Stimulated activated CD8-positive, alpha-beta memory T cell treated with anti-CD3 and anti-CD28 coated beads, Interleukin-15, amount 100 ng/mL, for 24 hours (primary cell): ENCODE results near the gene CYB5R3.

Experiments used
- DNase-seq: peaks from one replicate; pipeline ENCODE4 v3.0.0-alpha.2; 2020; ENCODE audit warnings: low read depth

Gene CYB5R3

DNA sequence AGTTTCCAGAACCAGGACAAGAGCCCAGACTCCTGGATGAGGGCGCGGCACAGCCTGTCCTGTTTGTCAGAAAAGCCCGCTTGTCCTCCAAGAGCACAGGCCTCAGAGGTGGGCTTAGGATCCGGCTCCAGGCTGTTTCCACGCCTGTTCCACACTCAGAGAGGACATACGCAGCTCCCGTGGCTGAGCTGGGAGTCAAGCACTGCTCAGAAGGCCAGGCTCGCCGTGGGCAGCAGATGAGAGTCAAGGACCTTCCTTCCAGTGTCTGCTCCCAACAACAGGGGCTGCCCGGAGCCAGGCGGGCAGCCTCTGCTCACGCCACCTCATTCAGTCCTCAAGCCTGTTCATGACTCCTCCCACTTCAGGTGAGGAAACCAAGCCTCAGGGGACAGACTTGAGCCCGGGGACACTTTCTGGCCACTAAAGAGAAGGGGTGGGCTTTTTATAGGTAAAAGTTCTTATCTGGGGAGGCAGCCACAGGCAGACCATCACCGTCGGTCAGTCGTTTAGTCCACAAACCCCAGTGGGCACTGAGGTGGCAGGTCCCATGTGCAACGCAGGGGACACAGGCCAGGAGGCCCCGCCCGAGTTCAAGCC lies 3.8 kb downstream of the CYB5R3 start:
- DNase-seq, result no peak

DNA sequence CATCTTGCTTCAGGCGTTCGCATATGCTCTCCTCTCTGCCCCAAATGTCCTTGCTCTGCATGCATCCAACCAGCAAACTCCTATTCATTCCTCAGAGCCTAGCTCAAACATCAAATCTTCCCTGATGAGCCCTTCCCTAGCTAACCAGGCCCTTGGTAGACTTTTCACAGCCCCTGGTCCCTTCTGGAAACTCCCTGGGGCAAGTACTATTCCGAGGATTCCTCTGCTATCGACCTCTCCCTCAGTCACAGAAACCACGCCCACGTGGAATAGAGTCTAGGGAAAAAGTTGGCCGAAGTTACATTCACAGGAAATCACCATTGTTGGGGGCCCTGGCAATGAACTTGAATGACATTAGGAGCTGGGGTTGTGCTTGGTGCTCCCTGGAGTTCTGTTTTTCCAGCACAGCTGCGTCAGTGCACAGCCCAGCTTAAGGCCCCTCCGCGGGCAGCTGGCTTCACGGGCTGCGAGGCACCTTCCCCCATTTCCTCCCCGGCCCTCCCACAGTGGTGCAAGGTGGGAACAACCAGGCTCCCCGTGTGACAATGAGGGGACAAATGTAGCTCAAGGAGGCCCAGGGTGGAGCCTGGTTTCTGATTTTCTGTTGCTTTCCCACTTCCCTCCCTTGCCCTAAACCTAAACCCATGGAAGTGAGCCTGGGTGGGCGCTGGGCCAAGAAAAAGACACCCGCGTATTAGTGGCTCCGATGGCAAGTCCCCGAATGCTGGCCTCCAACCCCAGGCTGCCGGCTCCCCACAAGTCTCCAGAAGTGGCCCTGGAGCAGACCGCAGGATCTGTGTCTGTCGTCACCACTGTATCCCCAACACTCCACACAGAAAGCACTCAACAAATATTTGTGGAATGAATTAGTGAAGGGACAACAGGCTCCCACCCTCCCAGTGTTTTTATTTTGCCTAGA lies 4.5 kb downstream of the CYB5R3 start:
- no peak for DNase-seq

DNA sequence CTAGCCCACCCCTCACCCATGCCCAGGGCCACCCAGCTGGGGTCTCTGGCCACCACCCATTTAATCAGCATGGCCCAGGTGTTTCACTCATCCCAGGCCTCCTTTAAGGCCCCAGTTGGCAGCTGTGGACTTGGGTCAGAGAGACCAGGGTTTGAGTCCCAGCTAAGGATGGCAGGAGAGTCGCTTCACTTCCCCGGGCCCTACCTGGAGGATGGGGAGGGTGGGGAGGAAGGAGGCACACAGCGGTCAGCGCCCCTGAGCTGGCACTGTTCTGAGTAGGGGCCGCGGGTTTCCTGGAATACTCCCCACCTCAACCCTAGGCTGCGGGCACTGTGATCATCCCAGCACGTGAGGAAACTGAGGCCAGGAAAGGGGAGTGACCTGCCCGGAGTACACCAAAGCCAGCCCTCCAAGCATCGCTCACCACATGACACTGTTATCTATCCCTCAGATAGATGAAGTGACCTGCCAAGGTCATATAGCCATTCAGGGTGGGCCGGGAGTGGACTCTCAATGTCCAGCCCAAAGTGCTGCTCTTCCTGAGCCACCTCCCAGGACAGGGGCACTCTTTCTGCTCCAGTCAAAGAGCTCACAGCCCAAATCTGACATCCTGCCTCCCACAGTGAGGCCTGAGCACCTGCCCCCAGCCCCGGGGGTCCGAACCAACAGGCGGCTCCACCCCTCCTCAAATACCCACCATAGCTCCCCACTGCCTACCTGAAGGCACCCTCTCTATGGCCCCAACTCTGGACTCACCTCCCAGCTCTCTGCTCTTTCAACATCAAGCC lies 5.4 kb downstream of the CYB5R3 start:
- DNase-seq, result no peak

DNA sequence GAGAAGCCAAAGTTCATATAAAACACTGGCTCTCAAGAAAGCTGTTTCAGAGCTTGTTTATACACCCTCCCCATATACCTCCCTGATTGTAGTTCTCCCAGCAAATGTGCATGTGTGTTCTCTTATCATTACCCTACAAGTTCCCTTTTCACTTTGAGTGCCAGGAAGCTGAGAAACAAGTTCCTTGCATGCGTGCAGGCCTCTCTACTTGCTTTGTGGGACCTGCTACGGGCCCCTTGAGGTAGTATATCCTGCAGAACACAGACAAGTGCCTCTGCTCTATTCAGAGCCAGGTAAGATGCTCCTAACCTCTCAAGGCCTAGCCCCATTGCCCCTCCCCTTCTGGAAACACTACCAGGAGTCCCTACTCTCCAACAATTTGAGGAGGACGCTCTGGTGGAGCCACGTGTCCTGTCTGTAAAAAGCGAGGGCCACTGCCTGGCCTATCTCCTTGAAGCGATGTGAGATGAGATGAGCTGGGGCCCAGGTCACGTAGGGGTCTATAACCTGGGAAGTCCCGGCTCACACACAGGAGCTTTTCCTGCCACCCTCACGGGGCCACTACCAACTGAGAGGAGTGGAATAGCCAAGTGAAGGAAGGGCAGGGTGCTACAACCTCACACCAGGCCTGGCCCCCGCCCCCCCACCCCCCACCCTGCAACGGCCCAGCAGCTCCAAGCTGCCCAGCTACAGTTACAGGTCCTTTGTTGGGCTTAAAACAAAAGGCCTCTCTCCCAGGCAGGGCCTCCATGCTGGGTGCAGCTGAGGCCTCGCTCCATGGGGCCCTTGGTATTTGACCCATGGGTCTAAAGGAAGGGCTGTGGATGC lies 6.2 kb downstream of the CYB5R3 start:
- DNase-seq, result no peak

DNA sequence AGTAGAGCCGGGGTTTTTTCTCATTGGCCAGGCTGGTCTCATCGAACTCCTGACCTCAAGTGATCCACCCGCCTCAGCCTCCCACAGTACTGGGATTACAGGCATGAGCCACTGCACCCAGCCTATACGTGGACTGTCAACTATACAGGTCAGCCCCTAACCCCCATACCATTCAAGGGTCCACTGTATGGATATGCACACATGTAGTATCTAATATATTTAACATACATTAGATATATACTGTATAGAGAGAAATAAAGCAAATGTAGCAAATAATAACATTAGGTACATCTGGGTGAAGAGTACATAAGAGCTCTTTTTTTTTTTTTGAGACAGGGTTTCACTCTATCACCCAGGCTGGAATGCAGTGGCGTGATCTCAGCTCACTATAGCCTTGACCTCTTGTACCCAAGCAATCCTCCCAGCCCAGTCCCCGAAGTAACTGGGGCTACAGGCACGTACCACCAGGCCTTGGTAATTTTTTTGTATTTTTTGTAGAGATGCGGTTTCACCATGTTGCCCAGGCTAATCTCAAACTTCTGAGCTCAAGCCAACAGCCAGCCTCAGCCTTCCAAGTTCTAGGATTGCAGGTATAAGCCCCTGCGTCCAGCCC lies 7.3 kb downstream of the CYB5R3 start:
- DNase-seq, result no peak

DNA sequence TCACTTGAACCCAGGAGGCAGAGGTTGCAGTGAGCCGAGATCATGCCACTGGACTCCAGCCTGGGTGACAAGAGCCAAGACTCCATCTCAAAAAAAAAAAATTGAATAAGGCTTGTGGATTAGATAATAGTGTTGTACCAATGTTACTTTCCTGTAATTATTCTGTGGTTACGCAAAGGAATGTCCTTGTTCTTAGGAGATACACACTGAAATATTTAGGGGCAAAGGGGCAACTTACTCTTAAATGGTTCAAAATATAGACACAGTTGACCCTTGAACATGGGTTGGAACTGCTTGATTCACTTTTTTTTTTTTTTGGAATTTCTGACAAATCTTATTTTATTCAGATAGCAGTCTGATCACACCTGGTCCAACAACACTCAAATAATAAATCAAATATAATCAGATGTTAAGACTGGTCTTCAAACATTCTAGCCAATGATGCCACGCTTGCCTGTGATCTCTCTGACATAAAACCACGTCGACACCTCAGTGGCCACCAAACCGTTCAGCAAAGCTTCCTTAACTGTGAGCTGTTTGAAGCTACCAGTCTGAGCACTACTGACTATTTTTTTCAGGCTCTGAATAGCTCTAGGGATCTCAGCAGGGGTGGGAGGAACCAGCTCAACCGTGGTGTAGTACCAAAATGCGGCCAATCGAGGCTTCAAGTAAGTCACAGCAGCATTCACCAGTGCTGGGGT lies 9.5 kb downstream of the CYB5R3 start:
- DNase-seq, result no peak

DNA sequence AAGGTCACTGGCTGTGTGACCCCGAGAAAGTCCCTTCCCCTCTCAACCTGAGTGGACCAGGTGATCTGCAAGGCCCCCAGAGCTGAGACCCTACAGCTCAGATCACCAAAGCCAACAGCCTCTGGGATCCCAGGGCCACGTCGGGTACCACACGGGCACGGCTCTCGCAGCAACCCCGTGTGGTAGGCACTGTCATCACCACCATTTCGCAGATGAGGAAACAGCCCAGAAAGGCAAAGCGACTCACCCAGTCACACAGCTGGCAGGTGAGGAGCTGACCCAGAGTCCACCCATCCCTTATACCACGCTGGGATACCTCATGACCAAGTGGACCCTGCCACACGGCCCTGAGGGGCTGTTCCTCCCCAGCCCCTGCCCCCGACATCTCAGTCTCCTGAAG lies 11.6 kb downstream of the CYB5R3 start:
- no peak for DNase-seq

DNA sequence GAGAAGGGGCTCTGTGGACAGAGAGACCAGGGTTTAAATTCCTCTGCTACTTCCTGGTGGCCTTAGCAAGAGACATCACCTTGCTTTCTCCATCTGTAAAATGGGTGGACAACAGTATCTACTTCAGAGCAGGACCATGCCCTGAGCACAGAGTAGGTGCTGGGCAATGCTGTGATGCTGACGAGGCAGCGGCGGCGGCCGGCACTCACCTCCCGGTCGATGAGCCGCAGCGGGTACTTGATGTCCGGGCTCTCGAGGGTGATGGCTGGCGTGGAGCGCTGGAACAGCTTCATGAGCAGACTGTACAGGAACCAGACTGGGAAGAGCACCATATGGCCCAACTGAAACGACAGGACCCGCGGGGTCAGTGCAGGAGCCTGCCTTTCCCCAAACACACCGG lies 12.7 kb downstream of the CYB5R3 start:
- no peak for DNase-seq

DNA sequence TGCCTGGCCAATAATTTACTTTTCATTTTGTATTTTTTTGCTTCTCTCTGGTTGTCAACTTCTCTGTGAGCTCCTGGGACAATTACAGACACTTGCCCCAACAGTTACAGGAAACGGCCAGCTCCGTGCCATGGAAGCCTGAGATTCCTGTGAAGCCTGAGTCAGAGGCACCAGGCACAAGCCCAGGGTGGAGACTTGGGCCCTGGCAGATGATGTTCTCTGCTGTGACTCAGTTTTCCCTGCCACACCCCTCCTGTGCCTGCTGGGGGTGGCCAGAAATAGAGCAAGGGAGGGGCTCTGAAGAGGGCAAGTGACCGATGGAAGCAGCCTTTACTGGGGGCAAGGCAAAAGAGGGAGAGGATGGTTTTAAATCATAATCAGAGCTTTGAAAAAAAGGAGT lies 13.7 kb downstream of the CYB5R3 start:
- DNase-seq, result no peak

DNA sequence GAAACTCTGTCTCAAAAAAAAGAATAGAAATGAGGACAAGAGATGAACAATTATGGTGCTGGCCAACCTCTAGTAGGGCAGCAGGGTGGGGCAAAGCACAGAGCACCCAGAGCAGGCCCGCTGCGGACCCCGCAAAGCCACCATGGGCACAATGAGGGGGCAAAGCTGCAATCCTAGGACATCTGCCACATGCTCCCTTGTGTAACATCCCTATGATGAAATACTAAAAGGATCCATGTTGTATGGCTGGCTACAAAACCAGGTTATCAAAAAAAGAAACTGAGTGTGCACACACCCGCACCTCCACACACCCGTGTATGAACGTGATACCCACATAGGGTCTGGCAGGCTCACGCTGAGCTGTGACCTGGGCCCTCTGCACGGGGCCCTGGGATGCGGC lies 16.2 kb downstream of the CYB5R3 start:
- no peak for DNase-seq

DNA sequence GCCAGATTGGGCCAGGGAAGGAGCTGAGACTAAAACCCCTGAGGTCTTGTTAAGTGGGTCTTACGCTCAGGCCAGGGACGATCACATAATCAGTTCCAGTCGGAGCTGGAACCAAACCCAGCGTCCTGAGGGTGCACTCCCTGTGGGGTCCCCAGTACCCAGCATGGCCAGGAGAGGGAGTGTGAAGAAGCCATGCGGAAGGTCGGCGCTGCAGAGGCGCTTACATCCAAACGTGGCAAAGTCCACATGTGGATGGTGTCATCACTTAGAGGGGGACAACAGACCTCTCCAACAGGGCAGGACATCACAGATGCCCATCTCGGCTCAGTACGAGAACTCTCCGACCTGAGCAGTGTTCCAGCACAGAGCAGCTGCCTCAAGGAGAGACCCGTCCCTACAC lies 17.1 kb downstream of the CYB5R3 start:
- DNase-seq, result no peak

DNA sequence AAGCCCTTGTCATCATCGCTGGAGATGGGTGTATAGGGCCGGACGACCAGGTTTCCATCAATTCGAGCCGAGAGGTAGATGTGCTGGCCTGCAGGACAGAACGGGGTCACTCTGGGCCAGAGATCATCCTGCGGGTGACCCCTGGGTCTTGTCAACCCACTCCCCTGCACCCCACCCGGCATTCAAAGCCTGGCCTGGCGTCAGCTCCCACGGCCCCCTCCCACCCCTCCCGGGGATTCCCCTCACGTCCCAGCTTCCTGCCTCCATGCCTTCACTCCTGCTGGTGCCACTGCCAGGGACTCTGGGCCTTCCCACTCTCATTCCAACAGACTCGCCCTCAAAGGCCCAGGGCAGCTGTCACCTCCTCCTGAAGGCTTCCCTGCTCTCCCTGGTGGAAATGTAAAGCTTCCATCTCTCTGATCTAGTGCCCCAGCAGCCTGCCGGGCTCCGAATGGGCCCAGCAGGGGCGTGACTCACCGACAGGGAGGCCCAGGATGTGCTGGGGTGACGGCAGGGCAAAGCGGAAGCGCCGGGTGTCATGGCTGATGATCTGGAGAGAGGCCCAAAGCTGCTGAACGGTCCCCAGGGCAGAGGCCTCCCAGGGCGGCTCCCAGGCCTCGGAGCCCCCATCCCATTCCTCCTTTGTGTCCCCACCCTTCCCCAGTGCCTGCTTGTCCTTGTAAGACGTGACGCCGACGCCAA lies 18.1 kb downstream of the CYB5R3 start:
- DNase-seq, result no peak

DNA sequence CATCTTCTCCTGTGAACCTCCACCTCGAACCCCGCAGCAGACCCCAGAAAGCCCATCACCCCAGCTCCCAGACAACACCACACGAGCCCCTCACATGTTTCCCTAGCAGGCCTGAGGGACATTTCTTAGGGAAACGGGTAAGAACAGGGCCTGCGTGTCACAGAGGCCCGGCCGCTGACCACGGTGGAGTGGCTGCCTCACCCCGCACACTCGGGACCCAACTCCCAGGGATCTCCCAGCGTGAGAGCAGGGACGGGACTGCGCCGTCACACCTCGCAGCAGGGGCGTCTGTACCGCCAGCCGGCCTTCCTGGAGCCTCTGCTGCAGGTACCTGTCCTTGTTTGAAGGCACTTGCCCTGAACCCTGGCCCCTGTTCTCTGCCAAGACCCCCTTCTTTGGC lies 19.0 kb downstream of the CYB5R3 start:
- DNase-seq, result no peak

DNA sequence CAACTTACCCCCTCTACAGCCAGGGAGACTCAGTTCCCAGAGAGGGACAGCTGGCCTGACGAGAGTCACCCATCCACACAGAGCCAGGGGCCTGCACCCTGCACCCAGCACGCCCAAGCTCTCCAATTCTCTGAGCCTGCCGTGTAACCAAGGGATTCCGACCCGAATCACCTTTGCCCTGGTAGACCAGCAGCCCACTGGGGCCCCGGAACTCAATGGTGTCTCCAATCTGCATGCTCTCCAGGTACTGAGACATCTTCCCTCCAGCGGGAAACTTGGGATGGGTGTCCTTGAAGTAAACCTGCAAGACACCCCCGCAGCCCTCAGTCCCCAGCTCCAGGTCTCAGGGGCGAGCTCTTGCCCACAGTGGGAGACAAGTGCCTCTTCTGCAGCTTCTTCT lies 21.2 kb downstream of the CYB5R3 start:
- no peak for DNase-seq

DNA sequence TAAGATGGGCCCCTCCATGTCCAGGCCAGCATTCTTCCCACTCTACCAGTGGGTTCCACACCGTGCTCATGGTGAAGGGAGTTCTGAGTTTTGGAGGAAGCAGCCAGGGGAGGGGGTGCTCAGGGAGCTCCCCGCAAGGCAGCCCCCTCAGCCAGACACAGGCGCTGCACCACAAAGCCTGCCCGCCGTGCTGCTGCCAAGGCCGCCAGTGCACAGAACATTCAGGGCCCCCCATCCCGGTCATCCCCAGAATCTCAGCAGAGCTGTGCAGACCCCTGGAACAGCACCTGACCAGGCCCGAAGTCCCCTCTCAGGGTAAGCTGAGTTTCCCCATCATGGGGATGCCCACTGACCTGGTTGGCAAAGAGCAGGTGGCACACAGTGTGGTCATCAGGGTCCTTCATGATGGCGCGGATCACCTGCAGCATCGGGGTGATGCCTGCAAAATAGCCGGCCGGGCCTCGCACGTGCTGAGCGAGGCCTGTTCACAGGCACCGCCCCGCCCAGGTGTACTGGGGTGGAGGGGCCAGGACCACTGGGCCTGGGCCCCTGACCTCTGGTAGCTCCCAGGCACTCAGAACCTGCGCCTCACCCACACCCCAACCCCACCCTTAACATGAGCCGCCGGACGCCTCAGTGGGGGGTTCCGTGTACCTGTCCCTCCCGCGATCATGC lies 22.1 kb downstream of the CYB5R3 start:
- DNase-seq, result no peak

DNA sequence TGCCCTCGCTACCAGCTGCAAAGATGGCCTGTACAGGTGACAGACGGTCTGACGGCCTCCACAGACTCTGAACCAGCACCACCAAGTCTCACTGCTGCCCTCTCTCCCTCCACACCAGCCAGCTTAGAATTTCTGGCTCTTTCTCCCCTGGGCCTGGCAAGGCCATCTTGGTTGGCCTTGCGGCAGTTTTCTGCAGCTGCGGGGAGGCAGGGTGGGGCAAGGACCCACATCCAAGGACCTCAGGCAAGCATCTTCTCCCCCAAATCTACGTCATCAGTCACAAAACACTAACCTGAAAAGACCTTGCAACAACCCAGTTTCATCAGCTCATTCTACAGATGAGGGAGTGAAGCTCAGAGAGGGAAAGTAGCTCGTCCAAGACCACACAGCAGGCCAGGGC lies 22.8 kb downstream of the CYB5R3 start:
- no peak for DNase-seq

DNA sequence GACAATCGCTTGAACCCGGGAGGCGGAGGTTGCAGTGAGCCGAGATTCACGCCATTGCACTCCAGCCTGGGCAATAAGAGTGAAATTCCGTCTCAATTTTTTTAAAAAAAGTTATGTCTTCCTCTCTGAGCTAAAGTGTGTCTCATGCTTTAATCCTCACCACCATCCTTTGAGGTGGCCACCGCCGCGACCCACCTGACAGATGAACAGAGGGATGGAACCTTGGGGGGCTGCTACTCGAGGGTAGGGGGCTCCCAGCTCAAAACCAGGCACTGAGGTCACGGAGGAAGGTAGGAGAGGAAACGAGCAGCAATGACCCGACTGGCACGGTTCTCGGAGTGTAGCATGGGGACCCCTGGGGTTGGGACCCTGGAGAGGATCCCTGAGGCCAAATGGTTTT lies 23.8 kb downstream of the CYB5R3 start:
- DNase-seq, result no peak

DNA sequence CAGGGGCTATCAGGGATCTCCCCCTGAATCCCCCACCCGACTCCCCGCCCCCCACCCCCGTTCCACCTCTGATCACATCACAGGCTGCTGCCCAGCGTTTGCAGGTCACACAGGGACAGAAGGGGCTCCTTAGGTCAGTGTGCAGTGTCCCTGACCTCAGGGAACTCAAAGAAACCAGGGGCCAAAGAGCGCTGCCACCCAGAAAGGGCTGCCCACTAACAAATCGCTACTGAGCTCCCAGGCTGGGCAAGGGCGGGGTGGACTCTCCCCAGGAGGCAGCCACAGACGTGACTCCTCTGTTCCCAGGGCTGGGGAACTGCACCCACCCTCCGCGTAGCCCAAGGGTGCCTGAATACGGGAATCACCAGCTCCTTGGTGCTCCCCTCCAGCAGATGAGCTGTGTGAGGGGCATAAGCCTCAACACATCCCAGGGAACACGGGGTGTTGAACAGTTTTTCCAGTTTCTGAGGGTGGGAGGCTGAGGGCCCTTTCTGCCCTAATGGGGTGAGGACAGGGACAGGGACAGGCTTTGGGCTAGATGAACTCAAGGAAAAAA lies 24.6 kb downstream of the CYB5R3 start:
- no peak for DNase-seq

DNA sequence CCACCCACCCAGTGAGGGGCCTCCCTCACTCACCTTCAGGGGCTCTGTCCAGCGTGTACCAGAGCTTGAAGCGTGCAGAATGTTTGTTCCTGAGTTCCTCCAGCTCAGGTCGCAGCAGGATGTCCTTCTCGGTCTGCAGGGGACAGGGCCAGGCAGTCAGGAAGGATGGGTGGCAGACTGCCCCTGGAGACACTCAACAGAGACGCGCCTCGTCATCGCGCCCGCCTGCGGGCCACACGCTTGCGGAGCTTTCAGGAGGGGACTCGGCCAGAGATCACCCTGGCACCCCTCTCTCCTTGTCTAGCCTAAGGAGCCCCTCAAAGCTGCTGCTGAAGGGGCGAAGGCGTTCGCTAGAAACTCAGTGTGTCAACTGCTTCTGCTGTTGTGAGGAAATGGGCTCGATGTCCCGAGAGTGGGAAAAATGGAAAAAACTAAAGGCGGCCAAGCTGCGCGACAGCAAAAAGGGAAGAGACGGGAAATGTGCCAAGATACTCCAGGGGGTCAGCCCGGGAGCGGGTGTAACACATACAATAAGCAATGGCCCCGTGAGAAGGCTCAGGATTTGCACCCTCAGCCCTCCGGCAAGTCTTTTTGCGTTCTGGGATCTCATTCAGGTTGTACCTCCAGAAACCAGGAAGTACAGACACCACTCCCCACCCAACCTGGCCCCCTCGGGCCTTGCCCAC lies 25.3 kb downstream of the CYB5R3 start:
- DNase-seq, result no peak
